Uterus (tissue), 4 donors: ENCODE results near the gene PKNOX2. TPM values are rescaled to one million over a fixed set of nuclear protein-coding genes. Genes with fewer than 3 reads are reported as not detected.

Source experiments
- DNase-seq, 2 donors: peaks; one replicate each; pipeline ENCODE4 v3.0.0-alpha.2; 2019 to 2020
- H3K27ac ChIP-seq, 2 donors: fragments of 200-600 bp; sonication (generic); 1 replicate in 1 of 2; 2 replicates in 1 of 2; pipeline ENCODE4 v1.5.1; 2016 to 2018
- H3K27me3 ChIP-seq, 2 donors: fragments of 200-600 bp; sonication (generic); one replicate each; pipeline ENCODE4 v1.5.1; 2018 to 2019; ENCODE audit warnings: control low read depth in 1 of 2
- H3K36me3 ChIP-seq, 2 donors: fragments of 200-600 bp; sonication (generic); one replicate each; pipeline ENCODE4 v1.5.1; 2019; ENCODE audit warnings: control low read depth in 1 of 2
- H3K4me1 ChIP-seq, 2 donors: fragments of 200-600 bp; sonication (generic); one replicate each; pipeline ENCODE4 v1.5.1; 2018 to 2019; ENCODE audit warnings: control low read depth in 1 of 2
- H3K4me3 ChIP-seq, 2 donors: fragments of 200-600 bp; sonication (generic); 1 replicate in 1 of 2; 2 replicates in 1 of 2; pipeline ENCODE4 v1.5.1; 2018 to 2019; ENCODE audit warnings: mild to moderate bottlenecking in 1 of 2
- H3K9me3 ChIP-seq, 2 donors: fragments of 200-600 bp; sonication (generic); one replicate each; pipeline ENCODE4 v1.5.1; 2019; ENCODE audit warnings: control low read depth in 1 of 2
- CTCF ChIP-seq, 4 experiments: fragments of 200-600 bp in 2 of 4; fragments of 450-650 bp in 2 of 4; sonication (generic) in 2 of 4; IDR thresholded peaks; one replicate each; pipeline ENCODE4 v1.5.1; 2016 to 2019; ENCODE audit warnings: antibody characterized with exemption in 4 of 4, mild to moderate bottlenecking in 2 of 4, moderate library complexity in 1 of 4
- POLR2A ChIP-seq, 2 donors: fragments of 450-650 bp; IDR thresholded peaks; one replicate each; pipeline ENCODE4 v1.6.1; 2016; ENCODE audit warnings: antibody characterized with exemption in 2 of 2, mild to moderate bottlenecking in 1 of 2, moderate library complexity in 1 of 2
- intact Hi-C: fragments of 100-400 bp; cut with DNase I; formaldehyde crosslinking; loops from one replicate; pipeline ENCODE4 v1.15.1; 2023; ENCODE audit warnings: low total_unique reads
- total RNA-seq, 4 donors: library from RNA; depleted of rRNA in 3 of 4; stranded (reverse); fragments of >200 nt in 3 of 4; gene quantifications; one replicate each; pipeline versions ENCODE4 v1.1.0 to v1.2.4, GENCODE V29; 2014 to 2023
- donor health status: DM: yes; HTN: yes; CAD: no.

Gene PKNOX2
- total RNA-seq, 4 donors from 2014 or later = 0.29 to 22.7 (median 3.3) TPM

- TF ChIP-seq CTCF (IDR thresholded peaks at IDR 0.05) (no peak), POLR2A (IDR thresholded peaks at IDR 0.05) (no peak)
- intact Hi-C loops = no loop called here
- DNase-seq = no peak
- Histone ChIP-seq H3K27ac (no peak overlapping the region), H3K27me3 (no peaks in the 10 kb centered on the region), H3K9me3 (peaks cover 0 to 7% of the 10 kb centered on the region in 2 donors), H3K4me1 (no peaks in the 10 kb centered on the region), H3K36me3 (no peaks in the 10 kb centered on the region), H3K4me3 (no peak overlapping the region)
Observed at GRCh38 chr11:125192183-125192582, 27.6 kb downstream of the PKNOX2 start.

- Histone ChIP-seq H3K4me1 (no peaks in the 10 kb centered on the region), H3K27ac (no peak overlapping the region), H3K27me3 (no peaks in the 10 kb centered on the region), H3K9me3 (no peaks in the 10 kb centered on the region), H3K36me3 (no peaks in the 10 kb centered on the region), H3K4me3 (no peak overlapping the region)
- TF ChIP-seq POLR2A (IDR thresholded peaks at IDR 0.05) (no peak), CTCF (IDR thresholded peaks at IDR 0.05) (no peak)
- DNase-seq = no peak
- intact Hi-C loops = no loop called here
Observed at GRCh38 chr11:125192717-125193415, 28.3 kb downstream of the PKNOX2 start.

- TF ChIP-seq CTCF (IDR thresholded peaks at IDR 0.05) (no peak), POLR2A (IDR thresholded peaks at IDR 0.05) (no peak)
- no peak overlapping the region for H3K27ac ChIP-seq
- intact Hi-C loops = no loop called here
- H3K9me3 ChIP-seq = no peaks in the 10 kb centered on the region
- H3K36me3 ChIP-seq = no peaks in the 10 kb centered on the region
- no peak overlapping the region for H3K4me3 ChIP-seq
- no peaks in the 10 kb centered on the region for H3K4me1 ChIP-seq
- no peaks in the 10 kb centered on the region for H3K27me3 ChIP-seq
- no peak for DNase-seq
Observed at GRCh38 chr11:125193416-125193726, 28.8 kb downstream of the PKNOX2 start.

- Histone ChIP-seq H3K4me1 (no peaks in the 10 kb centered on the region), H3K36me3 (no peaks in the 10 kb centered on the region), H3K4me3 (no peak overlapping the region), H3K27me3 (no peaks in the 10 kb centered on the region), H3K9me3 (no peaks in the 10 kb centered on the region), H3K27ac (no peak overlapping the region)
- TF ChIP-seq CTCF (IDR thresholded peaks at IDR 0.05) (no peak), POLR2A (IDR thresholded peaks at IDR 0.05) (no peak)
- no peak for DNase-seq
- intact Hi-C loops = no loop called here
Observed at GRCh38 chr11:125193841-125194240, 29.3 kb downstream of the PKNOX2 start.

- no peaks in the 10 kb centered on the region for H3K36me3 ChIP-seq
- H3K4me3 ChIP-seq = no peak overlapping the region
- no peak overlapping the region for H3K27ac ChIP-seq
- no peaks in the 10 kb centered on the region for H3K9me3 ChIP-seq
- no peak for TF ChIP-seq POLR2A (IDR thresholded peaks at IDR 0.05)
- no peak for TF ChIP-seq CTCF (IDR thresholded peaks at IDR 0.05)
- intact Hi-C loops = no loop called here
- no peak for DNase-seq
- H3K27me3 ChIP-seq = no peaks in the 10 kb centered on the region
- H3K4me1 ChIP-seq = no peaks in the 10 kb centered on the region
Observed at GRCh38 chr11:125199915-125200314, 35.4 kb downstream of the PKNOX2 start.
